ENCODE measurements around the gene GJA4.

Gene GJA4

DNA sequence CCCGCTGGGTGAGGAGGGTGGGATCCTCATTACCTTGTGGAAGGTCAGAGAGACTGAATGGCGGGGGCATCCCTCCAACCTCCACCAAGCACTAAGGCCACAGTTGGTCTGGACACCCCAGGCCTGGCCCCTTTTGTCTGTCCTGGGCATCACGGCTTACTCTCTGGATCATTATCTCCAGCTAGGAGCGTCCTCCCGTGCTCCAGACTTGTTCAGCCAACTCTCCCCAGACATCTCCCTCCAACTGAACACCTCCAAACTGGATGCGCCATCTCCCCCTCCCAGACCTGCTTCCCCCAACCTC, 45.2 kb upstream of the GJA4 start:
- no peak for DNase-seq (ENCODE audit: low read depth in 2 of 2)
- no peak overlapping the region for H3K4me3 ChIP-seq (replicated peaks in 1 of 2; ENCODE audit: low read depth in 2 of 2, low read length in 2 of 2)
- TF ChIP-seq, protein P1, sequence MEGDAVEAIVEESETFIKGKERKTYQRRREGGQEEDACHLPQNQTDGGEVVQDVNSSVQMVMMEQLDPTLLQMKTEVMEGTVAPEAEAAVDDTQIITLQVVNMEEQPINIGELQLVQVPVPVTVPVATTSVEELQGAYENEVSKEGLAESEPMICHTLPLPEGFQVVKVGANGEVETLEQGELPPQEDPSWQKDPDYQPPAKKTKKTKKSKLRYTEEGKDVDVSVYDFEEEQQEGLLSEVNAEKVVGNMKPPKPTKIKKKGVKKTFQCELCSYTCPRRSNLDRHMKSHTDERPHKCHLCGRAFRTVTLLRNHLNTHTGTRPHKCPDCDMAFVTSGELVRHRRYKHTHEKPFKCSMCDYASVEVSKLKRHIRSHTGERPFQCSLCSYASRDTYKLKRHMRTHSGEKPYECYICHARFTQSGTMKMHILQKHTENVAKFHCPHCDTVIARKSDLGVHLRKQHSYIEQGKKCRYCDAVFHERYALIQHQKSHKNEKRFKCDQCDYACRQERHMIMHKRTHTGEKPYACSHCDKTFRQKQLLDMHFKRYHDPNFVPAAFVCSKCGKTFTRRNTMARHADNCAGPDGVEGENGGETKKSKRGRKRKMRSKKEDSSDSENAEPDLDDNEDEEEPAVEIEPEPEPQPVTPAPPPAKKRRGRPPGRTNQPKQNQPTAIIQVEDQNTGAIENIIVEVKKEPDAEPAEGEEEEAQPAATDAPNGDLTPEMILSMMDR (IDR thresholded peaks at IDR 0.05; ENCODE audit: low read depth, low read length), result no peak

DNA sequence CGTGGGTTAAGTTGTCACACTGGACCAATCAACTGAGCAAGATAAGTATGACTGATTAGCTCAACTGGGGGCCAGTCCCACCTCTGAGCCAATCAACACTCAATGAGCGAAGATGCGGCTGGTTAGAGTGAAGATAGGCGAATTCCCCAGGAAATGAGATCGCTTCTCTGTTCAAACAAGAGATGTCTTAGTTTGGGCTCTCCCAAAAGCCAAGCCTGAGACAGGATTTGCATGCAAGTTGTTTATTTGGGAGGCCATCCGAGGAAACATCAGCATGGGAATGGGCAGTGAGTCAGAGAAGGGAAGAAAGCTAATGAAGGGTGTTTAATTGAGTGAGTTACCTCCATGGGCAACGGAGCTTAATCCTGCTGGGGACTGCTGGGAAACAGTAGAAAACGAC, 42.8 kb upstream of the GJA4 start:
- DNase-seq (ENCODE audit: low read depth in 2 of 2), result peak in 1 of 2 donors; percentile 5
- no peak overlapping the region for H3K4me3 ChIP-seq (replicated peaks in 1 of 2; ENCODE audit: low read depth in 2 of 2, low read length in 2 of 2)

DNA sequence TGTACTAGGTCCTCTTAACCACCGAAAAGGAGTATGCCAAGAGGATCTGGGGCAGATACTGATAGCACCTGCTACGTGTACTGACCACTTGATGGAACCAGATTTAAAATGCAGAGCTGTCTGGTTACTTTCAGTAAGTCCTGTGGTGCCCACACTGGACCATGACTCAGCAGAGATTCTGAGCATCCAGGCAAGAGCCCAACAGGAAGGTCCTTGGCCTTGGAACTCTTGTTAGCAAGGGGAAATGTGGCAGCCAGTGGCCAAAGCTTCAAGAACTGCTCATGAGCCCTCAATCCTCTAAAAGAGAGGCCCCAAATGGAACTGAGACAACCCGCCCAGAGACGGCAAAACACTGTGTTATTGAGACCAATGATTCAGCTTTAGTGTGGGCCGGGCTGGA, 42.2 kb upstream of the GJA4 start:
- no peak overlapping the region for H3K4me3 ChIP-seq (replicated peaks in 1 of 2; ENCODE audit: low read depth in 2 of 2, low read length in 2 of 2)
- peak in 1 of 2 donors; percentile 4 for DNase-seq (ENCODE audit: low read depth in 2 of 2)
- TF ChIP-seq, protein P1 (IDR thresholded peaks at IDR 0.05; ENCODE audit: low read depth, low read length), result no peak

More for the DNA sequence above, 42.8 kb upstream of the GJA4 start:
- TF ChIP-seq, protein P1 (IDR thresholded peaks at IDR 0.05; ENCODE audit: low read depth, low read length), result no peak

DNA sequence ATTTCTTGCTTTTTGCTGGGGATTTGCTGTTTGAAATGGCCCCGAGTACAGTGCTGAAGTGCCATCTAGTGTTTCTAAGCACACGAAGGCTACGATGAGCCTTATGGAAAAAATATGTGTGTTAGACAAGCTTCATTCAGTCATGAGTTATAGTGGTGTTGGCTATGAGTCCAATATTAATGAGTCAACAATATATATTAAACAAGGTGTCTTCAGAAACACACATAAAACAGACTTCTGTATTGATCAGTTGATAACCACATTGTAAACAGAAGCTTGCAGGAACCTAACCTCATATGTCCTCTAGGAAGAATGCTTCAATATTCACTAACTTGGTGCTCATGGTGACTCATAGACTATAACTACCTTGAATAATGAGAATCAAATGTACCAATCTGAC, 39.6 kb upstream of the GJA4 start:
- no peak for DNase-seq (ENCODE audit: low read depth in 2 of 2)

DNA sequence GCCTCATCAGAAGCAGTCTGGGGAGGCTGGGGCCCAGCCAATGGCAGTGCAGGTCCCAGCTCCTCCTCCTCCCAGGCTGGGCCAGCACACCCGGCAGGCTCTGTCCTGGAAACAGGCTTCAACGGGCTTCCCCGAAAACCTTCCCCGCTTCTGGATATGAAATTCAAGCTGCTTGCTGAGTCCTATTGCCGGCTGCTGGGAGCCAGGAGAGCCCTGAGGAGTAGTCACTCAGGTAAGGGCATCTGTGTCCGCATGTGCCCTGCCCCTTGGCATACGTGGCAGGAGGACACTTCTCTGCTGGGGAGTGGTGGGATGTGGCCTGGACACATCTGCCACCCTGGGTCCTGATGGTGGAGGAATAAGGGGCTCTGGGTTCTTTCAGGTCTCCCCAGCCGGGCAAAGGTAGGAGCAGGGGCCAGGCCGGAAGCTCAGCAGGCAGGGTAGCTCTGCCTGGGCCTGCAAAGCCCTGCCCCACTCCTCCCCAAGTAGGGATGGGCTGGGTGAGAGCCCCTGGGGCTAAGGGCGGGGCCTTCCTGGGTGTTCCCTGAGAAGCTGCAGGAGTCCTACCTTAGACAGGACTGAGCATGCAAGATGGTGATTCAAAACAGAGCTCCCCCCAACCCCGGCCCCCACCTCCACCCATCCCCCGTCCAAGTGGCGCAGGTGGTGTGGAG, 37.7 kb upstream of the GJA4 start, which contains the start of gene GJB5:
Gene GJB5, plus strand, starts transcription at position 84 of the 674 bp plus-strand sequence. CDS start 2,284 bp downstream, outside the sequence.
- no peak within 1 kb of the TSS for H3K4me3 ChIP-seq (replicated peaks in 1 of 2; ENCODE audit: low read depth in 2 of 2, low read length in 2 of 2)
- DNase-seq (ENCODE audit: low read depth in 2 of 2), result no peak
- TF ChIP-seq, protein P1 (IDR thresholded peaks at IDR 0.05; ENCODE audit: low read depth, low read length), result no peak

More for the DNA sequence above, 39.6 kb upstream of the GJA4 start:
- TF ChIP-seq, protein P1 (IDR thresholded peaks at IDR 0.05; ENCODE audit: low read depth, low read length), result no peak
- no peak overlapping the region for H3K4me3 ChIP-seq (replicated peaks in 1 of 2; ENCODE audit: low read depth in 2 of 2, low read length in 2 of 2)

DNA sequence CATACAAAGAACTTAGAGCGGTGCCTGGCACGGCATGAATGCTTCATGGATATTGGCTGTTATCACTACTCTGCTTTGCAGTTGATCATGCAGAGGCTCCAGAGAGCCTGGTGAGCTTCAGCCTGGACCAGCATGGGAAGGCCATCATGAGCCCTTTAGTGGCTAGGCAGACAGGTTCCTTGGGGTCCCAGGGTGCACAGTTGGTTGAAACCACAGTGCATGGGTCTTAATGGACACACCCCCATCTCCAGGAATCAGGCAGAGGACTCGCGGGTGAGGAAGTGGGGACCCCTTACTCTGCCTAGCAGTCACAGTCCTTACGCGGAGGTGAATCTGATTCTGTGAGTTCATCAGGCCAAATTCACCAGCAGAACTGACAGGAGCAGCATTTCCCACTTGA, 36.8 kb upstream of the GJA4 start:
- H3K4me3 ChIP-seq (replicated peaks in 1 of 2; ENCODE audit: low read depth in 2 of 2, low read length in 2 of 2), result no peak overlapping the region
- no peak for DNase-seq (ENCODE audit: low read depth in 2 of 2)
- TF ChIP-seq, protein P1 (IDR thresholded peaks at IDR 0.05; ENCODE audit: low read depth, low read length), result no peak

DNA sequence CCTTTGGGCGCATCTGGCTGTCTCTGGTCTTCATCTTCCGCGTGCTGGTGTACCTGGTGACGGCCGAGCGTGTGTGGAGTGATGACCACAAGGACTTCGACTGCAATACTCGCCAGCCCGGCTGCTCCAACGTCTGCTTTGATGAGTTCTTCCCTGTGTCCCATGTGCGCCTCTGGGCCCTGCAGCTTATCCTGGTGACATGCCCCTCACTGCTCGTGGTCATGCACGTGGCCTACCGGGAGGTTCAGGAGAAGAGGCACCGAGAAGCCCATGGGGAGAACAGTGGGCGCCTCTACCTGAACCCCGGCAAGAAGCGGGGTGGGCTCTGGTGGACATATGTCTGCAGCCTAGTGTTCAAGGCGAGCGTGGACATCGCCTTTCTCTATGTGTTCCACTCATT, 35.4 kb upstream of the GJA4 start:
- no peak overlapping the region for H3K4me3 ChIP-seq (replicated peaks in 1 of 2; ENCODE audit: low read depth in 2 of 2, low read length in 2 of 2)
- TF ChIP-seq, protein P1 (IDR thresholded peaks at IDR 0.05; ENCODE audit: low read depth, low read length), result no peak
- DNase-seq (ENCODE audit: low read depth in 2 of 2), result no peak
